Retinal pigment epithelial cell (primary cell): Measurements from ENCODE around the gene NCOA3.
"Not testable (repeated sequence)": the region's sequence is repeated elsewhere in the genome, so short reads cannot be mapped to it uniquely, and the experiment has no call there.

Experiments used
- DNase-seq: peaks from one replicate; pipeline ENCODE4 v3.0.0-alpha.2; 2010; ENCODE audit warnings: low read depth
- H3K4me3 ChIP-seq: 2 replicates; pipeline ENCODE4 v1.5.1; 2011; ENCODE audit warnings: mild to moderate bottlenecking, low read length, control low read depth, moderate library complexity
- CTCF ChIP-seq: conservative IDR thresholded peaks from 2 replicates; pipeline ENCODE4 v1.5.1; 2011; ENCODE audit warnings: low read depth, low read length, control low read depth, inconsistent platforms

NCOA3 gene

GRCh38 chr20:47572105-47572729 is 70.5 kb downstream of the NCOA3 start:
- no peak for DNase-seq
- H3K4me3 ChIP-seq = no peak overlapping the region
- TF ChIP-seq CTCF = no peak

GRCh38 chr20:47573559-47573958 is 71.9 kb downstream of the NCOA3 start:
- TF ChIP-seq CTCF = no peak
- no peak for DNase-seq
- no peak overlapping the region for H3K4me3 ChIP-seq

GRCh38 chr20:47574616-47575364 is 73.1 kb downstream of the NCOA3 start:
- DNase-seq = no peak
- no peak for TF ChIP-seq CTCF
- H3K4me3 ChIP-seq = no peak overlapping the region

- no peak for TF ChIP-seq CTCF
- H3K4me3 ChIP-seq = no peak overlapping the region
- DNase-seq = peak; percentile 74
These were observed 74.9 kb downstream of the NCOA3 start for GRCh38 chr20:47576516-47577033.

- no peak overlapping the region for H3K4me3 ChIP-seq
- no peak for DNase-seq
- TF ChIP-seq CTCF = no peak
These were observed 75.6 kb downstream of the NCOA3 start for GRCh38 chr20:47577314-47577713.

GRCh38 chr20:47578543-47578942 is 76.9 kb downstream of the NCOA3 start:
- no peak overlapping the region for H3K4me3 ChIP-seq
- TF ChIP-seq CTCF = no peak
- DNase-seq = no peak

- DNase-seq, H3K4me3 ChIP-seq: not testable (repeated sequence)
These were observed 79.0 kb downstream of the NCOA3 start for GRCh38 chr20:47580686-47581085.
